Heart left ventricle (tissue), 13 donors: ENCODE measurements around the gene PTPN5.

Experiments used
- POLR2A ChIP-seq, 2 donors: fragments of 450-650 bp; IDR thresholded peaks; one replicate each; pipeline ENCODE4 v1.6.1; 2017; ENCODE audit warnings: antibody characterized with exemption in 2 of 2, mild to moderate bottlenecking in 2 of 2, moderate library complexity in 2 of 2
- TF ChIP-seq, protein P1 (sequence below), 12 donors: fragments of 200-600 bp; sonication (generic) in 4 of 12; IDR thresholded peaks; one replicate each; pipeline versions ENCODE4 v1.5.0 to v1.8.0; 2018 to 2022; ENCODE audit warnings: antibody characterized with exemption in 12 of 12, mild to moderate bottlenecking in 5 of 12
- donor health status: ischemic (EF 13 %, LVEDD 7.1; RV severe dilation, severe dysfunction).
- donor health status: DM: no; HTN: yes; CAD: no.
- donor health status: DM: no; HTN: no; CAD: no.
- donor health status: ischemic (EF 25% LVEDD 6.9; RV normal size, moderate dysfunction).
- donor health status: ischemic (EF 25% LVEDD 5.7; RV mildly dilated, moderate dysfunction).
- donor health status: ischemic (EF 35%, LVEDD 5.7; RV mildly dilated, moderate dysfunction).
- donor health status: nonischemic (EF 11% LVEDD 7.7; RV severe dilation, severe dysfunction).
- donor health status: DM: yes; HTN: yes; CAD: no.
- donor health status: PGD.
- donor health status: ischemic (EF 29% LVEDD 5.4; RV normal size, mild dysfunction).
- donor health status: nonischemic (EF 23%, LVEDD 6.1; RV moderate dilation, normal function).

DNA sequence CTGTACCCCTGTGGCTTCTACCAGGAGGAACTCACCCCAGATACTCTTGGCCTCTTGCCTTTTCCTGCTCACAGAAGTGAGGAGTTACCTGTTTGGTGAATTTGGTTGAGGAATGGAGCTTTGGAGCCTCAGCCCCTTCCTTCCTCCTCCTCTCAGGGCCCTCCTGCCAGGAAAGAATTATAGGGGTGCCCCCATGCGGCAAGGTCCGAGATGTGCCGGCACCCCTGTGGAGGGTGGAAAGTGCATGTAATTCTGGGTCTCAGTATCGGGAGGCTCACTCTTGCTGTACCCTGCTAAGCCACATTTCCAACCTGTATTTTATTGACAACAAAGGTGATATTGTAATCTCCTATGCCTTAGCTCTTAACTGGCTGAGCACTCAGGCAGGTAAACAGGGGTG is 51.9 kb downstream of the PTPN5 start:
- TF ChIP-seq POLR2A (IDR thresholded peaks at IDR 0.05): no peak
- TF ChIP-seq, protein P1, sequence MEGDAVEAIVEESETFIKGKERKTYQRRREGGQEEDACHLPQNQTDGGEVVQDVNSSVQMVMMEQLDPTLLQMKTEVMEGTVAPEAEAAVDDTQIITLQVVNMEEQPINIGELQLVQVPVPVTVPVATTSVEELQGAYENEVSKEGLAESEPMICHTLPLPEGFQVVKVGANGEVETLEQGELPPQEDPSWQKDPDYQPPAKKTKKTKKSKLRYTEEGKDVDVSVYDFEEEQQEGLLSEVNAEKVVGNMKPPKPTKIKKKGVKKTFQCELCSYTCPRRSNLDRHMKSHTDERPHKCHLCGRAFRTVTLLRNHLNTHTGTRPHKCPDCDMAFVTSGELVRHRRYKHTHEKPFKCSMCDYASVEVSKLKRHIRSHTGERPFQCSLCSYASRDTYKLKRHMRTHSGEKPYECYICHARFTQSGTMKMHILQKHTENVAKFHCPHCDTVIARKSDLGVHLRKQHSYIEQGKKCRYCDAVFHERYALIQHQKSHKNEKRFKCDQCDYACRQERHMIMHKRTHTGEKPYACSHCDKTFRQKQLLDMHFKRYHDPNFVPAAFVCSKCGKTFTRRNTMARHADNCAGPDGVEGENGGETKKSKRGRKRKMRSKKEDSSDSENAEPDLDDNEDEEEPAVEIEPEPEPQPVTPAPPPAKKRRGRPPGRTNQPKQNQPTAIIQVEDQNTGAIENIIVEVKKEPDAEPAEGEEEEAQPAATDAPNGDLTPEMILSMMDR (IDR thresholded peaks at IDR 0.05): no peak
